ENCODE results near the gene ZNF516.

Gene ZNF516

DNA sequence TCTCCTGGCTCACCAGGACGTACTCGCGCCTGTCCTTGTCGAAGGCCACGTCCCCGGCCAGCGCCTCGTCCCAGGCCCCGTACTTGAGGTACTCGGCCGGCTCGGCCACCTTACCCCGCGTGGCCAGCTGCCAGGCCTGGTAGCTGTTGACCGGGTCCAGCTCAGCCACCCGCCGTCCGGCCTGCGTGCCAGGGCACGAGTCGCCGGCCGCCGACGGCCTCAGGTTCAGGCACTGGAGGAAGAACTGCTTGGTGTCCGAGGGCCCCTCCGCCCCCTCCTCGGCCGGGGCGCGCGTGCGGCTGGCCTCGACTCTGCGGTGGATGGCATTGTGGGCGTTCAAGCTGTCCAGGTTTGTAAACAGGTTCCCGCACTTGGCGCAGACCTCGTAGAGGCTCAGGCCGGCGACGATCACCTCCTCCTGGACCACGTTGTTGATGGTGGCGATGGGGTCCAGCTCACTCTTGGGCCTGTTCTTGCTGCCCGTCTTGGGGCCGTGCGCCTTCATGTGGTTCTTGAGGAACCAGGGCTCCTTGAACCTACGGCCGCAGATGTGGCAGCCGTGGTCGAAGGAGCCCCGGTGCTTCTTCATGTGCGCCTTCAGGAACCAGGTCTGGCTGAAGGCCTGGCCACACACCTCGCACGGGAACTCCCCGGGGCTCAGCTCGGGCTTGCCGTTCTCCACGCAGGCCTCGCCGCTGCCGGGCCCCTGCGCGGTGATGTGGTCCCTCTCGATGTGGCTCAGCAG, 53.2 kb downstream of the ZNF516 start:
- no peak for DNase-seq (ENCODE audit: low read depth in 2 of 2)

DNA sequence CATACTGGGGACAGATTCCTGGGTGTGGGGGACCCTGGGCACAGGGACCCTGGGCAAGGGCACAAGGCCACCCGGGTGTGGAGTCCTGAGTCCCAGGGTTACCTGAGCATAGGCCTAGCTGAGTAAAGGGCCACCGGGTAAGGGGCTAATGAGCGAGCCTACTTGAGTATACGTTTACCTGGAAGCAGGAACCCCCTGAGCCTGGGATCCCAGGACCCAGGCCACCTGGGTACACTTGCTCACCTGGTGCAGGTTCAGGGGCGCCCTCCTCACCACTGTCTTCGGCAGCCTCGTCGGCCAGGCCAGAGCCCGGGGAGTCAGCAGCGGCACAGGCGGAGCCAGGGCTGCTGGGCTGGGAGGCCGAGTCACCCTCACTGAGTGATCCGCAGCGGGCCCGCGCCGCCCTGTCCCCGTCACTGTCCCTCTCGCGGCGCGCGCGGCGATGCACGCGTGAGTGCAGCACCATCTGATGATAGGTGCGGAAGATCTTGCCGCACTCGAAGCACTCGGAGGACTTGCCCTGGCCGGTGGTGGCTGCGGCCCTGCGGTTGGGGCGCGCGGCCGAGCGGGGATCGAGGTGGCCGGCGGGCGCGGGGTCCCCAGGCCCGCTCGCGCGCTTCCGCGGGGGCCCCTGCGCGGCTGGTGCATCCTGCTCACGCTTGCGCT, 53.9 kb downstream of the ZNF516 start:
- no peak for DNase-seq (ENCODE audit: low read depth in 2 of 2)

DNA sequence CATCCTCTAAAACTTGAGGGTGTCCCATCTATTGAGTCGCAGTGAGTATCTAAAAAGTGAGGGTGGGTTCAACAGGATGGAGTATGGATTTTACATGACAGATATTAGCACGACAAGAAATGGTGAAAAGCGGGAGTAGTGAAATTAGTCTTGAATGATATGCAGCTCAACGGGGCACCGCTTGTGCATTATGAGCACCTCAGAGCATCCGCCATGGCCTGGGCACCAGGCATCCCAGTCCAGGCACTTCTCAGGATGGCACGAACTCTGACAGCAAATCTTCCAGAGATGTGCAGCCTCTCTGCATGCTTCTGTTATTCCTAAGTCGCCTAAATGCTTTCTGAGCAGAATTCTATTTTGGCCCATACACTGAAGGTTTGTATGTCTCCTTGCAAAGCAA, 57.1 kb downstream of the ZNF516 start:
- no peak for DNase-seq (ENCODE audit: low read depth in 2 of 2)

DNA sequence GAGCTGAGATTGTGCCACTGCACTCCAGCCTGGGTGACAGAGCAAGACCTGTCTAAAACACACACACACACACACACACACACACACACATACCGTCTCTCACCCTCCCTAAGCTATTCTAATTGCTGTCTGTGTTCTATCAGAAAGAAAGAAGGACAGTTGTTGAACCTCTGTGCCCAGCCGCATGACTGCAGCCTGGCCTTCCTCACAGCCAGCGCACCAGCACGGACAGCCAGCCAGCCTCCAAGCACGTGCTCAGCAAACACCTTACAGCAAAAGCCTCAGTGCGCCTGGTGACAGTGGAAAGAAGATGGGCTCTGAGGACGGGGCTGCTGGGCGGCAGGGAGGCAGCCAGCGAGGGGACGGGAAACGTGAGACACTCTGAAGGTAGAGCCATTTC, 58.0 kb downstream of the ZNF516 start:
- DNase-seq (ENCODE audit: low read depth in 2 of 2) = no peak

DNA sequence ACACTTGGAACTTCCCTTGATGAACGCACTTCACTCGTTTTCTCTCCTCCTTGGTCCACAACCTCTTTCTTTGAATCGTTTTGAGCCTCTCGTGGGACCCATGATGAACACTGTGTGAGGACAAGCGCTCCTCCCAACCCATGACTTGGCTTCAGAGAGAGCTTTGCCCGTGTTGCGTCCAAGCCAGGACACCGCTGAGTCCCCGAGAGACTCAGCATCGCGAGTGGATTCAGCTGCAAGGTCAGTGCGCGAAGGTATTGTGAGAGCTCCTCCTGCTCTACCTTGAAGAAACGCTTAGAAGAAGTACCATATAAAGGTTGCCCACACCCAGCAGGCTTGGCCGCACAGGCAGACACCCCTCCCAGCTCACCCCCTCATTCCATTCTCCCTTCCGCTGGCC, 58.7 kb downstream of the ZNF516 start:
- DNase-seq (ENCODE audit: low read depth in 2 of 2) = no peak

DNA sequence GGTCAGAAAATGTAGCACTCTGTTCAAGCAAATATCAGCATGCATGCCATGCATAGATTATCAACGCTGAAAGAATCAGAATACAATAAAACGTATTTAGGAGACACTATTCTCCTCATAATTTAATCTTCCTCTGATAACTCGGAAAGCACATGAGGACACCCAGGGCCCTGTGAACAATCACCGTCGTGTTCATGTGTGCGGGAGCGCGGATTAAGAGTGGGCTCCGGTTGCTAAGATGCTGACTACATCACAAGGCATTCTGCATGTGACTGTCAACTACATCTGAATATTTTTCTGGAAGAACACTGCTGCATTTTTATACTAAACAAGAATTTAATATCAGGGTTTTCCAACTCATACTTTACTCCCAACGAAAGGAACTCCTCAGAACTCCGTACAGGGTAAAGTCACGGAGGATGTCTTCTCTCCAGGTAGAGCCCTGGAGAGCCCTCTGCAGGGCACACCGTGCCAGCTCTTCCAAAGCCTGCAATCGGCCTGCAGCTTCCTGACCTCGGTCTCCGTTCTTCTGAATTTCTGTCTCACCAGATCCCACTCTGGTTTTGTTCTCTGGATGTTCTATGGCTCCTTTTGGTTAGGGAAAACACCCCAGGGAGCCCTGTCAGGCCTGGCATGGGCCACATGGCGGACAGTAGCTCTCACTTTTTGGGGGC, 59.6 kb downstream of the ZNF516 start:
- no peak for DNase-seq (ENCODE audit: low read depth in 2 of 2)

DNA sequence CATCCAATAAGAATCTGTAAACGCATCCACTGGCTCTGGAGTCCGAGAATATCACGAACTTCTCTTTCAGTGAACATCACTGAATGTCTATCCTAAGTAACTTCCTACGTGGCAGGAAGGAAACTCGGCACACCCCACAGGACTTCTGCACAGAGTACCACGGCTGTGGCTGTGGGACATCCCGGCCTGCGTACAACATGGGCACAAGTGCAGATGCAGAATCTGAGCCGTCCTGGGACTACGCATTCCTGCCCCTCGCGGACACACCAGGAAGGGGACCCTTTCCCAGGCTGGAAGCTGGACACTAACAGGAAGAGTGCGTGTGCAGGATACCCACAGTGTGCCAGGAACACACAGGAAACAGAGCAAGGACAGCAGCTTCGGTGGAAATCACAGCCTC, 60.6 kb downstream of the ZNF516 start:
- DNase-seq (ENCODE audit: low read depth in 2 of 2) = no peak

DNA sequence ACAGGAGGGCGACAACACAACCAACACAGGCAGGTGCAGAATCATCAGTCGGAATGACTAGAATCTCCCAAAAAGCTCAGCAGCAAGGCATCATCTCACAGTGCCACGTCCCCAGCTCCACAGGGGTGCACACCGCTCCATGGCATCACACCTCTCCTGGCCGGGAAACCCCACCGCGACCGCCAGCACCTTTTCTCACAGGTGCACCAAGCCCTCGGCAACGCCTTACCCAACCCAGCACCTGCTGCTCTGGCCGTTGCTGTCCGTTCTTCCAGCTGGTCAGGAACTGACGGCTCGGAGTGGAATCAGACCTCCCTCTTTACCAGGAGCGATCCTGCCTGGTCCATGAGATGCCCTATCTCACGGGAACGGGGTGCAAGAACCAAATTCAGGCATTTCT, 61.3 kb downstream of the ZNF516 start:
- no peak for DNase-seq (ENCODE audit: low read depth in 2 of 2)

DNA sequence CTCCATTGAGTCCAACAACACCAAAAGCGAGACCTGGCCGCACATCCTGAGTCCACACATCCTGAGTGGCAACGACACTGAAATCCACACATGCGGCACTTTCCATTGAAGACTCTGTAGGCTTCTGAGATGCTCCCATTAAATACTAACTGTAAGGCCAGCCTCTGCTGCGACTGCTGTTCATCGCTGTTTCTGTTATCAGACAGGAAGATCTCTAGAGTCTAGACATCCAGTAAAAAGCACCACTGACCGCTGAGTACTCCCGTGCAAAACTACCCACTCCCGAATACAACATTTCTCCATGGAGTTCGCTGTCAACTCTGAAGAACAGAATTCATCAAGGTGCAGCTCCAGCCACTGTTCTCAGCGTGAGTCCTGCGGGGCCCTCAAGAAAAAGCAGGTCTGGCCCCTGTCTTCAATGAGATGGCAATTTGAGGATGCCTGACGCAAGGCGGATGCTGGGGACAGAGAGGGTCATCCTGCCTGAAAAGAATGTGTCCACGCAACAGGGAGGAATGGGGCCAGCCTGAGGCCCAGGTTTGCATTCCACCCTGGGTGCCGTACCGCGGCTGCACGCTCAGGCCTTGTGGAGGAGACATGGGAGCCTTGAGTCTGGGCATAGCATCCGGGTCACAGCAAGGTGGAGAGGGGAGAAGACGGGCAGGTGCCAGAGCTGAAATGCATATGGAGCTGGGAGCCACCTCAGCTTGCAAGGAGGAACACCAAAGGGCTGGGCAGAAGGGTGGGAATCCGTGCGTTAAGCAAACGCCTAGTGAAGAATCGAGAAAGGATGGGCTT, 61.9 kb downstream of the ZNF516 start:
- DNase-seq (ENCODE audit: low read depth in 2 of 2) = no peak

DNA sequence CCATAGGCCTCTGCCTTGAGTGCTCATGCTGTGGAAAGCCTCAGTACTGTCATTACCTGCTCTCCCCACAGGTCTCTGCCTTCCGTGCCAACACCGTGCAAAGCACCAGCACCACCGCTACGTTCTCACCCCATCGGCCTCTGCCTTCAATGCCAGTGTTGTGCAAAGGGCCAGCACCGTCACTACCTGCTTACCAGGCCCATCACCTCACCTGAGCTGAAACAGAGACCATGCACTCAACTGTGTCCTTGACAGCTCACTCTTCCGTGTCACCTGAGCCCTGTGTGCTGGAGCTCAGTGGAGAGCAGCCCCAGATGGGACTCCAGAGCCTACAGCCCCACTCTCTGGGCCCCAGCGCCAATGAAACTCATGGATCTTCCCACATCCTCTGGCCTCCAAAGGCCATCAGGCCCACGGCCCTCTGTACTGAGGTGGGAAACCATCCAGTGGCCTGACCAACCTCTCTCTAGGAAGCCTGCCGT, 62.7 kb downstream of the ZNF516 start:
- no peak for DNase-seq (ENCODE audit: low read depth in 2 of 2)

DNA sequence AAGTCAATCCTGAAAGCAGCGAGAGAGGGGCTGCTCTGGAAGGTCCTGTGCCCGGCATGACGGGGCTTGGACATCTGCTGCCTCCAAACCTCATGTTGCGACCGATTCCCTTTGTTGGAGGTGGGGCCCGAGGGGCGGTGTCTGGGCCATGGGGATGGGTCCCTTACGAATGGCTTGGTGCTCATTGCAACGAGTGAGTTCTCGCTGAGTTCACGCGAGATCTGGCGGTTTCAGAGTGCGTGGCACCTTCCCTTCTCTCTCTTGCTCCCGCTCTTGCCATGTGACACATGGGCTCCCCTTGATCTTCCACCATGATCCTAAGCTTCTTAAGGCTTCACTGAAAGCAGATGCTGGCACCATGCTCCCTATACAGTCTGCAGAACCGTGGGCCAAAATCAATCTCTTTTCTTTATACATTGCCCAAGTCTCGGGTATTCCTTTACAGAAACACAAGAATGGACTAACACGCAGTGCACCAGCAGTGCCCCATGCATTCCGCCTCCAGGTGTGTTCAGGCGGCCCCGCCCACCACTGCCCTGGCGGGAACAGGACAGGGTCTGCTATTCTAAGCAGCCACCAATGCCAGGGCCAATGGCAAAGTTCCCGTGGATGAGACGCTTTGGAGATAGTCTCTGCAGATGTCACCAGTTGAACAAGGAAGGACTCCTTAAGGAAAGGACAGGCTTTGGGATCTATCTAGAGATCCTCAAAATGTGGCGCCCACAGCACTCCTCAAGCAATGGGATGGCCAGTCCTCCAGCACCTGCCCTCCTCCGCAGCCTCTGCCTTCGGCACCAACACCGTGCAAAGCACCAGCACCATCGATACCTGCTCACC, 63.4 kb downstream of the ZNF516 start:
- no peak for DNase-seq (ENCODE audit: low read depth in 2 of 2)

DNA sequence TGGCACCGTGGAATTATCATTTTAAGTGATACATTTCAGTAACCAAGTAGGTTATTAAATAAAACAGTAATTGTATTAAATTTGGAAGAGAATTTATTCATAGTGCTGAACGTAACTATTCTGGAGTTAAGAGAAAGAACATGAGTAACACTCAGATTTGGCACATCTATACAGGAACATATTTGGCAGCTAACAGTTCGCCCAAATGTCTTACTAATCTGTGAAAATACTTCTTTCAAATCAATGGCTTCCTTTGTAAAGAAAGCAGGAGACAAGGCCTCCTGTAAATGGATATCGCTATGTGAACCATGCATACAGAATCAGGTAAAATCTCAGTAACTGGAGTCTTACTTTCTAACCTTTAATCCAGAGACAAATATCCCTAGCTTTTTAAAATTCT, 64.4 kb downstream of the ZNF516 start:
- DNase-seq (ENCODE audit: low read depth in 2 of 2) = no peak

DNA sequence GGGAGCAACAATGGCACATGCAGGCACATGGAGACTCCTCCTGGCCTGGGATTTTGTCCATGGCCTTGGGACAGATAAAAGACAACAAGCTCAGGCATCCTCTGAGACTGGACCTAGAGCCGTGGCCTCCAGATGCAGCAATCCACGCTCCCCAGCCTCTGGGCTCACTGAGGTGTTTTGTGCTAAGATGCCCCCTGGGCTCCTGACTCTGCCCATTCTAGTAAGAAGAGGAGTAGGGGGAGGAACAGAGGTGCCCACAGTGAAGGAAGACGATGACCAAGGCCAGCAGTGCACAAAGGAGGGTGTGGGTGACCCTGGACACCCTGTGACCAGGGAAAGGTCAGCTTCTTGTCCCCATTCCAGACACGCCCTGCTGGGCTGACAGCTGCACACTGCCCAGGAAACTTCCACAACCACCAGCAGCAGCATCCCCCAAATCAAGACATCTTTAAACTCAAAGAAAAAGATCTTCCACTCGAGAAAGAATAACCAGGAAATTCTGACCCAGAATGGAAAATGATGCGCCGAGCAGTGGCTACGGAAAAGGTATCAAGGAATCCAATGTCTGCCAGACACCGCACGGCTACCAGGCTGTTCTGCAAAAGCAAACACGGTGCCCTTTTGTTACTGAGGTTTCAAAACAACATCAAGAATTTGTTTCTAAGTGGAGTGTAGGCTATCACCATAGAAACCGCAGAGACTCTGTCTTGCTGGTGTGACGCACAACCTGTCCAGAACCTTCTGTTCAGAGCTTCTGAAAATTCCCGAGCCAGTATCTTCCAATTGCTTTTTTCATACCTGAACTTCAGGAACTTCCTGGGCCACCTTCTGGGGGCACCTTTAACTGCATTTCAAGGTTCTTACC, 65.5 kb downstream of the ZNF516 start:
- no peak for DNase-seq (ENCODE audit: low read depth in 2 of 2)

DNA sequence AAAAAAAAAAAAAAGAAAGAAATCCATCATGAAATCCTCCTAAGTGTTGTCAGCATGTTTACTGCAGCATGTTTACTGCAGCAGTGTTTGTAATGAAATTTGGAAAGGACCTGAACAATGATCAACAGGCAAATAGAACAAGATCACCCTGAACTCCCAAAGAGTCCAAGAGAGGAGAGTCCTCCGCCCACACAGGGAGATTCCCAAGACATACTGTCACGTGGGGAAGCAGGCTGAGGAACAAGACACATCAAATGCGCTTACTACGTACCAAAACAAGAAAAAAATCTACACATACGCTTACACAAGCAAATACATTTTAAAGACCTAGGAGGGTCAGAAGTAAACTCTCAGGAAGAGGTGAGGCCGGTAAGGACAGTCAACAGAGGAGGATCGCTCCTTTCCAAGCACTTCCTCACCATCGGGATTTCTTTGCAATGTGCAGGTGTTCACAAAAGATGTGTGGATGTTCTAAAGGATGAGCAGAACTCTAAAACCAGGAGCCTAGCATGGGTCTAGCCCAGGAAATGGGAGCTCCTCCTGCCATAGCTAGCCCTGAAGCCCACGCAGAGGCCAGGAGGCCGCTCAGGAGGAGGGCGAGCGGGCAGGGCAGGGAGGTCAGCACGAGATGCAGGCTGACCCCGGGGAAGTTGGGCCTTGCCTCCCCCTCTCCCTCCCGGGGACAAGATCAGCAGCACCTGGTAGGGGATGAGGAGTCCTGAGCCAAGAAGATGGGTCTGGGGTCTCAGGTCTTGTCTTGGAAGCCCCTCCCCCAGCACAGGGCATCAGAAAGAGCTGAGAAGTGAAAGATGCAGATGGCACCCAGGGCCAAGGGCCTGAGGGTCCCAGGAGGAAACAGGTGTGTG, 66.4 kb downstream of the ZNF516 start:
- no peak for DNase-seq (ENCODE audit: low read depth in 2 of 2)

DNA sequence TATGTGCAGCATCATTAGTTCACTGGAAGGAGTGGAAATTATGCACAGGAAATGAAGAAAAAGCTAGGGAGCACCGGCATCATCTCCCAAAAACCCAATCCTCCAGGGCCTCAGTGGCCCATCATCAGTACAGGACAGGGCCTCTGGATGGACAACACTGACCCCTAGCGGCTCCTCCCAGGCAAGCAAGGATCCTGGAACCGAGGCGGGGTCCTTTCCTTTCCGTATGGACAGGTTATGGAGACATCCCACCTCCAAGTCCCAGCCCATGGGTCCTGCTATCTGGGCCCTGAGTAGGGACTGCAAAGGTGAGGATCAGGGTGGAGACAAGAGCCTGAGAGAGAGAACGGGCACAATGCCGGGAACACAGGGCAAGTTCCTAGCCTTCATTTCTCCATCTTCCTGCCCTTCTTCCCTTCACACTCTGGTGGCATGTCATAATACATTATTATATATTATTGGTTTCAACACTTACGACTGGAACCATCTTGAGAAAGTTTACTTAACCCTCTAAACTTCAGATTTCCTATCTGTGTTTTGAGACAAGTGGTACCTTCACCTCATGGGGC, 68.2 kb downstream of the ZNF516 start:
- no peak for DNase-seq (ENCODE audit: low read depth in 2 of 2)

DNA sequence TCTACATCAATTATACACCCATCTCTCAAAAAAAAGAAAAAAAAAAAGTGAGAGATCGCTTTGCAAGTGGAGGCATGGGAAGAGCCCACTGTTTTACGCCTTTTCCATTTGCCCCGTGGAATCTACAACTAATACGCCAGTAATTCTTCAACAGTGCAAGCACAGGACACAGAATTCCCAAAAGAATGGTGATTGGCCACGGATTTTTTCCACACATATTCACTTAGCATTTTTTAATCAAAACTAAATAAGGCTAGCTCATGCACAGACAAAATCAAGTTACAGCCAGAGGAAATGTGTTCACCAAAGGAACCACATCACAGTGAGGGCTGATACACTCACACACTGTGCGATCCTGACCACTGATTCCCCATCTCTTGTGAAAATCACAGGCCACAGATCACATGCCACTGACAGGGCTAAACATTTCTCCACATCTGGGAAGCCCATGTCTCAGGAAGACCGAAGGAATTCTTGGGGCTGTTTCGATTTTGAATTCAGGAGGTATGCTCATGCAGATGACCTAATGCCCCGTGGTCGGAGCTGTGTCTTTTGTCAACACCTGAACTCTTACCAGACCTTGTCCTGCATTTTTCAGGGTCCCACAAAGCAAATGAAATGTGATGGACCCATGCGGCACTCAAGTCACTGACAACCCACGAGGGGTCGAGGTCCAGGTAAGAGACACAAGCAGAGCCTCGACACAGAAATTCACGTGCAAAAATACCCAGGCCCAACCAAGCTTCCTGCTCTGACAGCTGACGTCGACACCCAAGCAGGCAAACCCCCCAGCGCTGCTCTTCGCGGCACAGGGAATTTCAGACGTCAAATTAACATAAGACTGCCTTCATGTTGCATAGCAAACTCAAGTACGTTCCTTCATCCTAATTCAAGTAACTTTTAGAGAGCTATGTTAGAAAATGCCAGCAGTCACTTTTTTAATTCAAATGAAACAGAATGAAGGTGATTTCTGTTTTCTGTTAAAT, 69.6 kb downstream of the ZNF516 start:
- no peak for DNase-seq (ENCODE audit: low read depth in 2 of 2)

DNA sequence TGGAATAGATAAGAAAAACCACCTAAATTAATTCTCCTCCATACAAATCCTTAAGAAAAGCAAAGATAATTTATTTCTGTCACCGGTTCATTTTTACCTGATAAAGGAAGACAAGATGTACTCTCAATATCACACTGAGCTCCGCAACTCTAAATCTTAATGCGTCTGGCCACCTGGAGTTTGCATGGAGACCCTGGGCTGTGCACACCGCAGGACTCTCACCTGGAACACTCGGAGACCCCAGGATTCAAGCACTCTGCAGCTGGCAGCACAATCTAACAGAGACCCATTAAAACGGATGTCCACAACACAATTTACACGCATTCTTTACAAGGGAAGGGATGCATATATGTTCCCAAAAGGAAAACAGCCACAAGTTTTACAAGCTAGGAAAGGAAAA, 72.2 kb downstream of the ZNF516 start:
- DNase-seq (ENCODE audit: low read depth in 2 of 2) = no peak

DNA sequence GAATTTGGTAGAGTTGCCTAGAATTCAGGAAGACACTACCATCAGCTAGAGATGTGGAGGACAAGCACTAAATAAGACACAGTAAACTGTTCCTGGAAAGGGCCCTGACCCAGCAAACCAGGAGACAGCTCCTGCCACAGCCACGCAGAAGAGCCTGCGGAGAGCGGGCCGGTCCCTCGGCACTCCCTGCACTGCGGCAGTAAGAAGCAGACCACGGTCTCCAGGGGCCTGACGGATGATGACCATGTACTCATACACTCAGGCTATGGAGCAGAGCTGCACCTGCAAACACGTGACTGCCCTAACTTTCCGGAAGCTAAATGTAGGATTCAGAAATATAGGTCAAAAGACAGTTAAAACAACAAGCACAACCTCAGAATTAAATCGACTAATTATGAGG, 72.9 kb downstream of the ZNF516 start:
- no peak for DNase-seq (ENCODE audit: low read depth in 2 of 2)
